HG03442 (cell line): ENCODE data around the gene MRPL27.
"Not testable (repeated sequence)": the region's sequence is repeated elsewhere in the genome, so short reads cannot be mapped to it uniquely, and the experiment has no call there.

Source experiments
- ATAC-seq: cut with Tn5 transposase; IDR thresholded peaks from one replicate; pipeline ENCODE4 v1.9.1; 2021; ENCODE audit warnings: mild to moderate bottlenecking, moderate library complexity; ENCODE audit not compliant: unreplicated experiment

Gene MRPL27

GRCh38 chr17:50347117-50347893 is 25.7 kb downstream of the MRPL27 start:
- ATAC-seq, result no peak

DNA sequence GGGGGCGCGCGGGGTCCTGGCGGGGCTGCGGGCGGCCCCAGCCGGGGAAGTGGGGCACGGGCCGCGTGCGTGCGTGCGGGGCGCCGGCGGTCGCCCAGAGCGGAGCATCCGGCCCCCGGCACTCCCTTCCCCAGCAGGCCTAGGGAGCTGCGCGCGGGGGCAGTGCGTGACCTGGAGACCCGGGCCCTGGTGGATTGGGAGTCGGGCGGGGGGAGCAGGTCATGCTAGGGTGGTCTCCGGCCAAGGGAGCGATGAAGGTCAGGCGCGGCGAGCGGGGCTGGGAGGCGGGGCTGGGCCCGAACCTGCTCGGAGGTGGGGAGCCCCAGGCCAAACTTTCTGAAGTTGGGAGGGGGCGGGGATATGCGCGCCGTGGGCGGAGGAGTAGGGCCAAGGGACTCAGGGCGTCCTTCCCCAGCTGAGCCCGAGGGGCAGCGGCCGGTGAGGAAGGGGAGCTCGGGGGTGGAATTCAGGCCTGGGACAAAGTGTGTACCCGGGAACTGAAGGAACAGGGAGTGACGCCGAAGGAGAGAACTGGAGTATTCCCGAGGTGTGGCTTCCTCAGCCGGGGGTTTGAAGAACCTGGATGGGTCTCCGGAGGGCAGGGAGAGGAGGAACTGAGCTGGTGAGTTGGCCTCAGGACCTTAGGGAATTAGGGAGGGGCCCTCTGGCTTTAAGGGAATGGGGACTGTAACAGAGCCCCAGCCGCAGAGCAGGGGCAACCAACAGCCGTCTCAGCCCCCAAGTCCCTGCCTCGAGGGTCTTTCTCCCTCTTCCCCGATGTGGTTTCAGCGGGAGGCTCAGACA is 26.5 kb downstream of the MRPL27 start:
- ATAC-seq, result peak; percentile 43

- peak; percentile 76 for ATAC-seq
Measured at GRCh38 chr17:50345432-50346312, 27.3 kb downstream of the MRPL27 start, which contains the start of gene XYLT2. Gene XYLT2 (plus strand): TSS chr17:50346126. CDS start chr17:50346141, 15 bp downstream.

GRCh38 chr17:50344731-50345365 is 28.1 kb downstream of the MRPL27 start:
- ATAC-seq, result no peak

DNA sequence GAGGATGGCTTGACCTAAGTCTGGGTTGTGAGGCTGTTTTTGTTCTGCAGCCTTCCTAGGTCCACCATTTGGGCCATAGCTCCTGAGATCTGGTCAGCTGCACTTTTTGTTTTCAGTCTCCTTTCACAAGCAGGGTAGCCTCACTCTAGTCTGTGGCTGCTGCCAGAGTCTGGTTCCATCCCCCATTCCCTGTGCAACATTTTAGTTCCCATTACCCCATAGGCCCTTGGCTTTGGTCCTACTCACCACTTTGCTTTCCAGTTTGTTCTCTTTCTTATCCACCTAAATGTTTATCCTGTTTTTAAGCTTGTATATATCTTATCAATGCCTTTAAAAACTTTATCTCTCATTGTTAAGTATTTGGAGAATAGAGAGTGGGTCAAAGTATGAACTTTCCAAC is 33.6 kb downstream of the MRPL27 start:
- ATAC-seq, result no peak

- ATAC-seq, result no peak
Measured at GRCh38 chr17:50338645-50339044, 34.3 kb downstream of the MRPL27 start.

DNA sequence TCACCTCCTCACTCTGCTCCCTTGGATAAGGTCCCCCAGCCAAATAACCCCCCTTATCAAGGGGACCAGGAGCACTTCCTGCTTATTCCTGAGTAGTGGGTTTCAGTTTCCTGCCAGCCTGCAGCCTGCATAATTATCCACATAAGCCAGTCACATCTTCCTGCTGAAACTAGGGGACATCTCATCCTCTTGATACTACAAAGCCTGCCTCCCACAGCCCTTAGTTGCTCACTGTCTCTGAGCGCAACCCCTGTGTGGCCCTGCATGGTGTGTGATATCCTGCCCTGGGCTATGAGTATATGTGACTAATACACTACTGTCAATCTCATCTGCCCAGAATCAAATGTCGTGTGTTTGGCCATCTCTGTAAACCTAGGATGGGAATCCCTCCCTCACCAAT is 35.0 kb downstream of the MRPL27 start:
- ATAC-seq, result no peak

DNA sequence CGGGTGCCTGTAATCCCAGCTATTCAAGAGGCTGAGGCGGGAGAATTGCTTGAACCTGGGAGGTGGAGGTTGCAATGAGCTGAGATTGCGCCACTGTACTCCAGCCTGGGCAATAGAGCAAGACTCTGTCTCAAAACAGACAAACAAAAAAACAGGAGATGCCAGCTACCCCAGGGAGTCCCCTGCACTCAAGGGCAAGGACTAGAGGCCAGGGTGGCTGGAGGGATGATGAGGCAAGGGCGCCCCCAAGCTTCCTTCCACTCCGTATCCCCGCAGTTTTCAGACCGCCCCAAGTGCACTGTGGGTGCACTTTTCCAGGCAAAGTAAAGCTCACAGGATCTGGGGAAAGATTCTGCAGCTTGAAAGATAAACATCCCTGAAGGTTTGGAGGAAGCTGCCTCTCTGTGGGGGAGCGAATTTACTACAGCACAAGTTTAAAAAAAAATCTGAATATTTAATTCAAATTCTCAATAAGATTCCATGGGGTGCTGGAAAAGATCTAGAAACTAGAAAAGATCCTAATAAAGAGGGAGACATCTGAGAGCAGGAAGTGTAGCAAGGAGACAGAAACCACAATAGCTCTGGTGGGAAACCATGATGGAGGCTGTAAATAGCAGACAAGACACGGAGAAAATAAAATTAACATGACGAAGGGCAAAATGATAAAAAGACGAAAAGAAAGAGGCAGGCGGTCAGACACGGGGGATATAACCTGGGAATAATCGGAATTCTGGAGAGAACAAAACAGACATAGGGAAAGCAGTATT is 39.5 kb downstream of the MRPL27 start:
- ATAC-seq, result not testable (repeated sequence)

DNA sequence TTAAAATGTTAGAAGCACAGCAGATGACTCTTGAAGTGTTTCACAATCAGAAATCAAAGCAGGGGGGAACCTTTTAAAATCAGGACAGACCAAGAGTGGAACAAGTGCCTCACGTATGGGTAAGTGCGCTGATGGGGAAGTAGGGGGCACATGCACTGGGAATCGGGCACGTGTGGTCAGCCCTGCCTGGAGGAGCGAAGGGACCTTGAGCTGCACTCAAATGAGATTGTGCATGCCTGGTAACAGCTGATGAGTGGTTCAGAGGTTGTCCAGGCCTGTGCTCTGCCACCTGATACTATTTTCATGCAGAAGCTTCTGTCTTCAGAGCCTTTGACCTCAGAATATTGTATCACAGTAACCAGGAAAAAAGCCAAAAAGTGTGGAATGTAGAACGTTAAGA is 40.8 kb downstream of the MRPL27 start:
- ATAC-seq, result no peak

DNA sequence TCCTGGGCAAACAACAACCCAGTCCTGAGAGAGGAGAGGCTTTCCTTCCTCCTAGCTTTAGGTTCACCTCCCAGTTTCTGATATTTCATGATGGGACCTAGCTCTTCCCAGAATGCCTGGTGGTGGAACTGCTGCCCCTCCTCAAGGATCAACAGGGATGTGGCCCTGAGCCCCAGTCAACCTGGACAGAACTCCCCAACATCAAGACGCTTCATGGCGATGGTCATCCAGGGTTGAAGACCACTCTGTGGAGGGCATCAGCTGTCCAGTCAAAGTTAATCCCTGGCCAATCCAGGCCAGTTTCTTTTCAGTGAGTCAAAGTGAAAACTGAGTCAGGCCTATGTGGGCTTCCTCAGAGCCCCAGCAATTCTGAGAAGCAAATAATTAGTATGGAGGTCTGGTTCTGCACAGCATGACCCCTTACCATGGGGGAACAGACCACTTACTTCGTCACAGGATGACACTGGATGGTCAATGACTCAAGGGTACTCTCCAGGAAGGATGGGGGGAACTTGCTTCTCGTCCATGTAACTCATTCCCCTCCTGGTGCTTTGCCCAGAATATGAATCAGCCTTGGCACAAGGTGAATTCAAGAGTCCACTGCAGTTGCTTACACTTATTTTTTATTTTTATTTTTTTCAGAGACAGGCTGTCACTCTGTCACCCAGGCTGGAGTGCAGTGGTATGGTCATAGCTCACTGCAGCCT is 41.7 kb downstream of the MRPL27 start:
- ATAC-seq, result no peak

DNA sequence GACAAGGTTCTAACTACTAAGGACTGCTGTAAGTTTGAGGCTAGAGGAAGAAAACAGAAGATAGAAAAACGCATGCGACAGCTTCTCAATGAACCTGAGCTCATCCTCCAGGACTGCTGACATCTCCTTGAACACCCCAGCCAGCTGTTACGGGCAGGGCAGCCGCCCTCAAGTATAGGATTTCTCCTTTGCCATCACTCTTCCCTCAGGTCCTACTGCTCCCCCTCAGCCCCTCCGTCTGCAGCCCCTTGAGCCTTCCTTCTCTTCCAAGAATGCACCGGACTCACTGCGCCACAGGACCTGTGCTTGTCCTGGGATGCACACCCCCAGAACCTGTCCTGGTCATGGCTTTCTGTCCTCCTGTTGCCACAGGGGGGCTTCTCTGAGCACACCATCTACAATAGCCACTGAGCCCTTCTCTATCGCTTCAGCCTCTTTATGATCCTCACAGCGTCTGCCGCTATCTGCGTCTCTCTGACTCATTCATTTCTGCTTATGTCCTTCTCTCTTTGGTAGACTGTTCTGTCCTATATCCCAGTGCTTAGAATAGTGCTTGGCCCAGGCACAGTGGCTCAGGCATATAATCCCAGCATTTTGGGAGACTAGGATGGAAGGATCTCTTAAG is 42.7 kb downstream of the MRPL27 start:
- no peak for ATAC-seq

- ATAC-seq, result no peak
Measured at GRCh38 chr17:50329716-50330115, 43.3 kb downstream of the MRPL27 start.

DNA sequence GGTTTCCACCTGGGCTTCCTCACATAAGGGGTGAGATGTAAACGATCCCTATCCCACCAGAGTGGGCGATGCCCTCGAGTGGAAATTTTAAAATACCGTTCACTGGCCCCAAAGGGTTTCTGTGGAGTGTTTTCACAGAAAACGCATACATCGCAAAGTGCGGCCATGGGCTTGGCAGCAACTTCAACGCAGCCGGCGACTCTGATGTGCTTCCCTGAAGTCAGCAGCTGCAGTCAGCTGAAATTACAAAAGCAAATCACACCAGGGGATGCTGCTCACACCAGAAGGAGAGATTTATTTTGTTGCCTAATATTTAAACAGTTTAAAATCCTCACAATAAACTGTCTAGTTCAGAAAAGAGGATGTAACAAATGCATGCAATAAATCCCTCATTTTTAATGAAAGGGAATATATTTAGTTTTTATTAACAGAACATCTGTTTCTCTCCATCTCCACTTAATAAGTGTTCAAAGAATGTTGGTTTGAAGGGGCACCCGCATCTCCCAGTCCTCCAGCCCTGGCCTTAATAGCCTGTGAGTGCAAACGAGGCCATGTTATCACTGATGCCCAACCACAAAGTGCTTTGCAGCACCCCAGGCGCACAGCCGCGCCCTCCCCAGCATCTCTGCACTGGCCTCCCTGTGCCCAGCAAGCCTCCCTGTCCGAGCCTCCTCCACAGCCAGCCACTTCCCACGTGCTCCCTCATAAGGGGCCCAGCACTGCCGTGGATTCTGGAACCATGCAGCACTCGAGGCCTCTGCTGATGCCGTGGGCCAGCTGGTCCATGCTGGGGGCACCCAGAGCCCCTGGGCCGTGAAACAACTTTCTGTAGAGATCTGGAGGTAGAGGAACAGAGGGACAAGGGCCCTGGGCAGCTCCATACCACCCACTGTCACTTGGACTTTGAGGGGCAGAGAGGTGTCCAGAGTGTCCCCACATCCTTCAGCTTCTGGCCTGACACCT is 44.3 kb downstream of the MRPL27 start:
- ATAC-seq, result no peak

DNA sequence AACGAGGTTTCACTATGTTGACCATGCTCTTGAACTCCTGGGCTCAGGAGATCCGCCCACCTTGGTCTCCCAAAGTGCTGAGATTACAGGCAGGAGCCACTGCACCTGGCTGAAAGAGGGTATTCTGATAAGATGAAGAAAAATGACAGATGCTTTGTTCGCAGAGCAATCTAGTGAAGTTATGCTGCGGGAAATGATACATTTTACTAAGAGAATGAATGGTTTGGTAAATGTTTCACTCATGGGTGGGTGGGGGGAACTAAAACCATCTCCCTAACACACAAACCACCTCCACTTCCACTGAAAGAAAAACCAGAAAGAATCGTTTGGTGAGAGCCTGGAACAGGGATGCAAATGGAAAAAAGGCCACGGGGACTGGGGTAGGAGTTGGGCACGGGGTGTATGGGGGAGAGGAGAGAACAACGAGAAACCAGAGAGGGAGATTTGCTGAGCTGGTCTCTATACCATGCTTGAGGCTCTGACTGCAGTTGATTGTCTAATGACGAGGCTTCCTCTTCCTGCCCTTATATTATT is 46.1 kb downstream of the MRPL27 start:
- no peak for ATAC-seq

- ATAC-seq, result no peak
Measured at GRCh38 chr17:50325906-50326305, 47.1 kb downstream of the MRPL27 start.

- no peak for ATAC-seq
Measured at GRCh38 chr17:50323060-50323459, 49.9 kb downstream of the MRPL27 start.

DNA sequence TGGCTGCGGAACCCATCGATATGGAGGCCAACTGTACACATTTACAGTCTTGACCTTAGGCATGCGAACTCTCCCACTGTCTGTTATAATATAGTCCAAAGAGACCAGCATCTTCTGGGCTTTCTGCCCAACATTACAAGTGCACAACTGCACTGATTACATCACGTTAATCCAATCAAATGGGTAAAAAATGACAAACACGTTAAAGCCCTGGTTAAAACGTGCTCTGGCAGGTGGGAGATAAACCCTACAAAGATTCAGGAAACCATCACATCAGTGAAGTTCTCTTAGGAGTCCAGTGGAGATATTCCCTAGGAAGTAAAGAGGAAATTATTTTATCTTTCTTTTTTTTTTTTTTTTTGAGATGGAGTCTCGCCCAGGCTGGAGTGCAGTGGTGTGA is 50.7 kb downstream of the MRPL27 start:
- no peak for ATAC-seq
